Psoas muscle (tissue), 8 donors: Measurements from ENCODE around the gene CCDC102B. TPM values are rescaled to one million over a fixed set of nuclear protein-coding genes. Genes with fewer than 3 reads are reported as not detected.

Experiments used
- ATAC-seq, 4 donors: fragments of 200-7000 bp; cut with Tn5 transposase; one replicate each; pipeline ENCODE4 v1.9.1; 2020; ENCODE audit warnings: moderate library complexity in 3 of 4, mild to moderate bottlenecking in 2 of 4
- DNase-seq, 2 donors: peaks; one replicate each; pipeline ENCODE4 v3.0.0-alpha.2; 2020
- H3K27ac ChIP-seq: fragments of 200-600 bp; one replicate; pipeline ENCODE4 v1.8.0; 2022
- H3K27me3 ChIP-seq, 3 donors: fragments of 200-600 bp in 1 of 3; one replicate each; pipeline versions ENCODE4 v1.6.1 to v1.8.0; 2013 to 2022; ENCODE audit warnings: low read length in 2 of 3, mild to moderate bottlenecking in 2 of 3, moderate library complexity in 1 of 3; ENCODE audit not compliant: insufficient read depth in 3 of 3
- H3K36me3 ChIP-seq, 2 donors: fragments of 200-600 bp in 1 of 2; one replicate each; pipeline versions ENCODE4 v1.6.1 to v1.8.0; 2013 to 2022; ENCODE audit warnings: low read depth in 1 of 2, mild to moderate bottlenecking in 1 of 2, moderate library complexity in 1 of 2; ENCODE audit not compliant: insufficient read depth in 1 of 2
- H3K4me1 ChIP-seq: fragments of 200-600 bp; one replicate; pipeline ENCODE4 v1.8.0; 2022
- H3K4me3 ChIP-seq: fragments of 200-600 bp; one replicate; pipeline ENCODE4 v1.8.0; 2022; ENCODE audit warnings: mild to moderate bottlenecking
- H3K9me3 ChIP-seq: fragments of 200-600 bp; one replicate; pipeline ENCODE4 v1.8.0; 2022
- CTCF ChIP-seq: fragments of 200-600 bp; IDR thresholded peaks from one replicate; pipeline ENCODE4 v1.8.0; 2022; ENCODE audit warnings: antibody characterized with exemption
- WGBS, 3 donors: extraction: QIAGEN DNeasy Blood & Tissue Kit; methylation state at CpG; one replicate each; pipeline versions ENCODE4 v1.1.6 to v1.1.7; 2013; 5-methylcytosine and 5-hydroxymethylcytosine counted together
- intact Hi-C, 2 donors: fragments of 100-400 bp; cut with DNase I; formaldehyde crosslinking; loops; one replicate each; pipeline versions ENCODE4 v1.11.0 to v1.14.2; 2022
- polyA plus RNA-seq, 3 donors: library from polyadenylated mRNA; stranded (reverse); fragments of 200-250 nt; gene quantifications; one replicate each; pipeline ENCODE4 v1.2.3, GENCODE V29; 2013
- total RNA-seq, 4 donors: library from RNA; stranded (reverse); fragmentation: NEBNext Ultra II Directional in 2 of 4; extraction: Animal tissue kit (Norgen Biotek cat#: 25700) in 2 of 4; gene quantifications; one replicate each; pipeline versions ENCODE4 v1.2.1 to v1.2.4, GENCODE V29; 2021 to 2023
- donor health status: healthy with polysubstance abuse.
- donor health status: DM: no; HTN: no; CAD: no; lungs with moderate emphysema.
- donor health status: Bipolar disorder and iron deficiency.
- donor health status: healthy.
- donor health status: DM: yes; HTN: yes; CAD: no.
- donor health status: DM: no; HTN: no; CAD: no.
- donor health status: DM: no; HTN: no; CAD: no.
- donor health status: DM: yes; HTN: yes; CAD: no.

CCDC102B gene
- total and polyA plus RNA-seq, 7 donors = 0.66 to 3.5 (median 1.5) TPM

GRCh38 chr18:69008538-69008937 is 210.7 kb downstream of the CCDC102B start:
- intact Hi-C loops = no loop called here
- no peak for TF ChIP-seq CTCF
- Histone ChIP-seq H3K27me3 (no peaks in the 10 kb centered on the region), H3K36me3 (no peaks in the 10 kb centered on the region), H3K4me1 (no peaks in the 10 kb centered on the region), H3K4me3 (no peak overlapping the region), H3K27ac (no peak overlapping the region), H3K9me3 (no peaks in the 10 kb centered on the region)
- ATAC-seq (no peak), DNase-seq (no peak)
- 56 to 67% (median 64%) methylated on average over 5 of the region's 5 CpGs for WGBS, 3 donors

GRCh38 chr18:69021211-69021805 is 223.4 kb downstream of the CCDC102B start:
- DNase-seq = no peak
- Histone ChIP-seq H3K4me1 (no peaks in the 10 kb centered on the region), H3K4me3 (no peak overlapping the region), H3K27ac (no peak overlapping the region), H3K36me3 (no peaks in the 10 kb centered on the region), H3K9me3 (no peaks in the 10 kb centered on the region), H3K27me3 (no peaks in the 10 kb centered on the region)
- ATAC-seq = no peak
- no peak for TF ChIP-seq CTCF
- intact Hi-C loops = no loop called here
- WGBS, 3 donors = 65 to 75% (median 67%) methylated on average over 8 of the region's 8 CpGs

- ATAC-seq (no peak), DNase-seq (no peak)
- Histone ChIP-seq H3K27ac (no peak overlapping the region), H3K27me3 (no peaks in the 10 kb centered on the region), H3K4me1 (no peaks in the 10 kb centered on the region), H3K9me3 (no peaks in the 10 kb centered on the region), H3K4me3 (no peak overlapping the region), H3K36me3 (no peaks in the 10 kb centered on the region)
- intact Hi-C loops = no loop called here
- WGBS, 3 donors = 87 to 91% (median 89%) methylated on average over 1 of the region's 1 CpG
- no peak for TF ChIP-seq CTCF
These were observed 224.5 kb downstream of the CCDC102B start for GRCh38 chr18:69022426-69022825.

- H3K27ac ChIP-seq = no peak overlapping the region
- no peaks in the 10 kb centered on the region for H3K9me3 ChIP-seq
- TF ChIP-seq CTCF = no peak
- whole genome bisulfite sequencing, 3 donors = 42 to 55% (median 52%) methylated on average over 1 of the region's 1 CpG
- no peaks in the 10 kb centered on the region for H3K4me1 ChIP-seq
- intact Hi-C loops = no loop called here
- ATAC-seq (no peak), DNase-seq (no peak)
- H3K27me3 ChIP-seq = no peaks in the 10 kb centered on the region
- H3K36me3 ChIP-seq = no peaks in the 10 kb centered on the region
- H3K4me3 ChIP-seq = no peak overlapping the region
These were observed 233.7 kb downstream of the CCDC102B start for GRCh38 chr18:69031571-69031970.

GRCh38 chr18:69032009-69032408 is 234.1 kb downstream of the CCDC102B start:
- intact Hi-C loops = no loop called here
- ATAC-seq (no peak), DNase-seq (no peak)
- no peak overlapping the region for H3K27ac ChIP-seq
- no peaks in the 10 kb centered on the region for H3K9me3 ChIP-seq
- H3K4me3 ChIP-seq = no peak overlapping the region
- no peaks in the 10 kb centered on the region for H3K36me3 ChIP-seq
- H3K27me3 ChIP-seq = no peaks in the 10 kb centered on the region
- H3K4me1 ChIP-seq = no peaks in the 10 kb centered on the region
- no peak for TF ChIP-seq CTCF
